HL-60 (cell line): ENCODE data around the gene CDS2.
A peak's percentile ranks its signal among the peaks of the same experiment; 100 is the strongest.
"Not testable (repeated sequence)": the region's sequence is repeated elsewhere in the genome, so short reads cannot be mapped to it uniquely, and the experiment has no call there.

Source experiments
- DNase-seq, 2 experiments: peaks; one replicate each; pipeline ENCODE4 v3.0.0-alpha.2; 2010 to 2020; ENCODE audit warnings: low read depth in 1 of 2, low spot score in 1 of 2
- H3K27ac ChIP-seq: fragments of 250-450 bp; sonication (Bioruptor Pico); replicated peaks from 2 replicates; pipeline ENCODE4 v1.5.1; 2020; ENCODE audit warnings: mild to moderate bottlenecking, moderate library complexity
- H3K27me3 ChIP-seq: fragments of 250-450 bp; sonication (Bioruptor Pico); 2 replicates; pipeline ENCODE4 v1.5.1; 2021; ENCODE audit warnings: mild to moderate bottlenecking, moderate library complexity; ENCODE audit not compliant: insufficient read depth, poor library complexity, severe bottlenecking
- H3K4me3 ChIP-seq: replicated peaks from 2 replicates; pipeline ENCODE4 v1.5.1; 2011; ENCODE audit warnings: mild to moderate bottlenecking, control low read depth, low read length; ENCODE audit not compliant: insufficient read depth
- GABPA ChIP-seq: IDR thresholded peaks from 2 replicates; pipeline ENCODE4 v1.6.1; 2012; ENCODE audit warnings: low read depth
- POLR2AphosphoS5 ChIP-seq: IDR thresholded peaks from 2 replicates; pipeline ENCODE4 v1.6.1; 2012; ENCODE audit warnings: low read depth
- SPI1 ChIP-seq: IDR thresholded peaks from 2 replicates; pipeline ENCODE4 v1.6.1; 2012; ENCODE audit warnings: low read depth, mild to moderate bottlenecking, borderline replicate concordance
- TF ChIP-seq, protein P1 (sequence below): IDR thresholded peaks from 2 replicates; pipeline ENCODE4 v1.6.1; 2012; ENCODE audit warnings: low read depth; ENCODE audit not compliant: insufficient replicate concordance
- TF ChIP-seq, protein P2 (sequence below): IDR thresholded peaks from one replicate; pipeline ENCODE4 v1.5.1; 2011; ENCODE audit warnings: low read length, control low read depth, inconsistent platforms; ENCODE audit not compliant: insufficient read depth

The CDS2 gene

DNA sequence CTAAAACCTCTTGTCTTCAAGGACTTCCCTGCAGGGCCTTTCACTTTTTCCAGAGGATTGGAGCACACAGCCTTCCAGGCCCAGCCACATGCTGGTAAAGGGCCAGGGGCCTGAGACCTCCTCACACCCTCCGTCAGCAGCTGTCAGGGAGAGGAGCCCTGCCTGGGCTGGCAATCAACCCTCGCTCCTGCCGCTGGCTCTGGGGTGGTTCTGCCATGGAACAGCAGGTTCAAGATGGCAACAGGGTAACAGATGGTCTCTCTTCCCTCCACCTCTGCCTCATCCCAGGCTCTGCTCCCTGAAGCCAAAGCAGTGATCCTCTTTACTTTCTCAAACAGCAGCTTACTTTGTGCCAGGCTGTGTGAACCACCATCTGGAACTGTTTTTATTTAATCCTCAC lies 30.9 kb upstream of the CDS2 start:
- H3K27ac ChIP-seq = no peak overlapping the region
- no peaks in the 10 kb centered on the region for H3K27me3 ChIP-seq
- TF ChIP-seq GABPA (no peak), SPI1 (no peak), POLR2AphosphoS5 (no peak)
- TF ChIP-seq, protein P1, sequence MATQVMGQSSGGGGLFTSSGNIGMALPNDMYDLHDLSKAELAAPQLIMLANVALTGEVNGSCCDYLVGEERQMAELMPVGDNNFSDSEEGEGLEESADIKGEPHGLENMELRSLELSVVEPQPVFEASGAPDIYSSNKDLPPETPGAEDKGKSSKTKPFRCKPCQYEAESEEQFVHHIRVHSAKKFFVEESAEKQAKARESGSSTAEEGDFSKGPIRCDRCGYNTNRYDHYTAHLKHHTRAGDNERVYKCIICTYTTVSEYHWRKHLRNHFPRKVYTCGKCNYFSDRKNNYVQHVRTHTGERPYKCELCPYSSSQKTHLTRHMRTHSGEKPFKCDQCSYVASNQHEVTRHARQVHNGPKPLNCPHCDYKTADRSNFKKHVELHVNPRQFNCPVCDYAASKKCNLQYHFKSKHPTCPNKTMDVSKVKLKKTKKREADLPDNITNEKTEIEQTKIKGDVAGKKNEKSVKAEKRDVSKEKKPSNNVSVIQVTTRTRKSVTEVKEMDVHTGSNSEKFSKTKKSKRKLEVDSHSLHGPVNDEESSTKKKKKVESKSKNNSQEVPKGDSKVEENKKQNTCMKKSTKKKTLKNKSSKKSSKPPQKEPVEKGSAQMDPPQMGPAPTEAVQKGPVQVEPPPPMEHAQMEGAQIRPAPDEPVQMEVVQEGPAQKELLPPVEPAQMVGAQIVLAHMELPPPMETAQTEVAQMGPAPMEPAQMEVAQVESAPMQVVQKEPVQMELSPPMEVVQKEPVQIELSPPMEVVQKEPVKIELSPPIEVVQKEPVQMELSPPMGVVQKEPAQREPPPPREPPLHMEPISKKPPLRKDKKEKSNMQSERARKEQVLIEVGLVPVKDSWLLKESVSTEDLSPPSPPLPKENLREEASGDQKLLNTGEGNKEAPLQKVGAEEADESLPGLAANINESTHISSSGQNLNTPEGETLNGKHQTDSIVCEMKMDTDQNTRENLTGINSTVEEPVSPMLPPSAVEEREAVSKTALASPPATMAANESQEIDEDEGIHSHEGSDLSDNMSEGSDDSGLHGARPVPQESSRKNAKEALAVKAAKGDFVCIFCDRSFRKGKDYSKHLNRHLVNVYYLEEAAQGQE = no peak
- TF ChIP-seq, protein P2, sequence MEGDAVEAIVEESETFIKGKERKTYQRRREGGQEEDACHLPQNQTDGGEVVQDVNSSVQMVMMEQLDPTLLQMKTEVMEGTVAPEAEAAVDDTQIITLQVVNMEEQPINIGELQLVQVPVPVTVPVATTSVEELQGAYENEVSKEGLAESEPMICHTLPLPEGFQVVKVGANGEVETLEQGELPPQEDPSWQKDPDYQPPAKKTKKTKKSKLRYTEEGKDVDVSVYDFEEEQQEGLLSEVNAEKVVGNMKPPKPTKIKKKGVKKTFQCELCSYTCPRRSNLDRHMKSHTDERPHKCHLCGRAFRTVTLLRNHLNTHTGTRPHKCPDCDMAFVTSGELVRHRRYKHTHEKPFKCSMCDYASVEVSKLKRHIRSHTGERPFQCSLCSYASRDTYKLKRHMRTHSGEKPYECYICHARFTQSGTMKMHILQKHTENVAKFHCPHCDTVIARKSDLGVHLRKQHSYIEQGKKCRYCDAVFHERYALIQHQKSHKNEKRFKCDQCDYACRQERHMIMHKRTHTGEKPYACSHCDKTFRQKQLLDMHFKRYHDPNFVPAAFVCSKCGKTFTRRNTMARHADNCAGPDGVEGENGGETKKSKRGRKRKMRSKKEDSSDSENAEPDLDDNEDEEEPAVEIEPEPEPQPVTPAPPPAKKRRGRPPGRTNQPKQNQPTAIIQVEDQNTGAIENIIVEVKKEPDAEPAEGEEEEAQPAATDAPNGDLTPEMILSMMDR = no peak
- no peak for DNase-seq
- H3K4me3 ChIP-seq = no peak overlapping the region

DNA sequence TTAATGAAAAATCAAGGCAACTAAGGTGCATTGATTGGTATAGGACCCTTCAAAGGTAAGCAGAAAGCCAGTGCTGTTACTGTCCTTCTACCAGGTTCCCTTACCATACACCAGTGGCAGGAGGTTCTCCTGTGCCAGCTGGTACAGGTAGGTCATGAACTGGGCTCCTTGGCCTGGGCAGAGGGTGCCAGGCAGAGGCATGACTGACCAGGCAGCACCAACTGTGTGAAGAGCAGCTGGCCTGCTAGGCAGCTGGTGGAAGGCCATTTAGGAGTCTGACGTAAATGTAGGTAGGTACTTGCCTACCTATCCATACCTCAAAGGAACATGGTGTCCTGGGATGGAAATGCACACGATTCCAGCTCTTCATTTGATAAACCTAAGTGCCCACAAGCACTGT lies 30.3 kb upstream of the CDS2 start:
- DNase-seq = no peak

DNA sequence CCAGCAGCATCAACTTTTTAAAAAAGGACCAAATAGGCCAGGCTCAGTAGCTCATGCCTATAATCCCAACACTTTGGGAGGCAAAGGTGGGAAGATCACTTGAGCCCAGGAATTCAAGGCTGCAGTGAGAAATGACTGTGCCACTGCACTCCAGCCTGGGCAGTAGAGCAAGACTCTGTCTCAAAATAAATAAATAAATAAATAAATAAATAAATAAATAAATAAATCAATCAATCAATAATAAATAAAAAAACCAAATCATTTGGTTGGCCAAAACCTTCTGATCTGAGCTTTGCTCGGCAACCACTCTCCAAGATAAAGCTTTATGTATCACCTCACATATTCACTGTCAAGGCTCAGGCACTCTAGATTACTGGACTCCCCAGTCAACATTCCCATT lies 27.8 kb upstream of the CDS2 start:
- not testable (repeated sequence) for H3K4me3 ChIP-seq, H3K27ac ChIP-seq, DNase-seq, H3K27me3 ChIP-seq

More for the DNA sequence above, 30.3 kb upstream of the CDS2 start:
- TF ChIP-seq, protein P1 = no peak
- TF ChIP-seq, protein P2 = no peak
- Histone ChIP-seq H3K4me3 (no peak overlapping the region), H3K27me3 (no peaks in the 10 kb centered on the region), H3K27ac (no peak overlapping the region)

DNA sequence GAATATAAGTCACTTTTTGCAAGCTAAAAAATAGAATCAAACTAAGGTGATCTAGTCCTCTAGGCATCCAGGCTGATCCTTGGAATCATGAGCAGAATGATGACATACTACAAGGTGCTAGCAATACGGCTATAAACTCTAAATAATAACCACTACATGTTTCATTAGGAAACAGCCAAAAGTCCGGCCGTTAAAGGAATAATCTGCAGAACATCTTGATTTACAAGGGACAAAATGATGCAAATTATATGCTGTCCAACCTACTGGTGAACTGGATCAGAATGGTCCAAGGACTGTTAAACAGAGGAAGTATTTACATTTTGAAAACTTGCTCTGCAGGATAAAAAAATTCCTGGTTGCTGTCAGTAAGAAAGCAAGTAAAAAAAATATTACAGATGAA lies 26.9 kb upstream of the CDS2 start:
- H3K4me3 ChIP-seq, H3K27me3 ChIP-seq, H3K27ac ChIP-seq, DNase-seq: not testable (repeated sequence)

DNA sequence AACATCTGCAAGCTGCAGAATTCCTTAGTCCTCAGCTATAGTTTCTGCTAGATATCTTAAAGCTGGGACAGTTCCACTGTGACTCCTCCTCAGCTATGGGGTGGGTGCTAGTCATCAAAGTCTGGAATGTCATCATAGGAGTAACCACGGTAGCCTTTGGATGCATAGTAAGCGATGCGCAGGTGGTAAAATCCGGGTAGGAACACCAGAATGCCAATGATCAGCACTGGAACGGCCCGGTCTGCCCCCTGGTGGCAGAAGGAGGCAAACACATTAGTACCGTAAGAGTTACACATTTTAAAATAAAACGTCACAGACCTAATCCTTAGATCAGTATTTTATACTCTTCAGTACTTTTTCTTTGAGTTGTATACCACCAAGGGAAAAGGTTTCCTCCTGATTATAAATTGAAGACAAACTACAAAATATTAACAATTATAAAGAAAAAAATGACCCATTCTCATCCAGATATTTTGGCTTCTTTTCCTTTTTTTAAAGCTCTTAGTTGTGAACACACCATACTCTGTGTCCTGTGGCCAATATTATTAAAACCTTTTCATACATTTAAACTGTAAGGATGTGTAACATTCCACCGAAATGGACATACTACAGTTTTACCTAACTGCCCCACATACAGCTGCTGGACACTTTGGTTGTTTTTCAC lies 26.0 kb upstream of the CDS2 start:
- peak in 1 of 2 experiments; percentile 71 for DNase-seq
- Histone ChIP-seq H3K27ac (no peak overlapping the region), H3K4me3 (no peak overlapping the region), H3K27me3 (no peaks in the 10 kb centered on the region)
- TF ChIP-seq, protein P2 = peak; percentile 64
- TF ChIP-seq, protein P1 = no peak
